NT2/D1 (cell line): ENCODE data around the gene RERGL.

Experiments
- SUZ12 ChIP-seq: IDR thresholded peaks from 2 replicates; pipeline ENCODE4 v1.6.1; 2011; ENCODE audit not compliant: insufficient read length, insufficient read depth; ENCODE audit errors: extremely low read depth
- YY1 ChIP-seq: IDR thresholded peaks from 2 replicates; pipeline ENCODE4 v1.6.1; 2011; ENCODE audit not compliant: insufficient read length, insufficient read depth
- ZNF274 ChIP-seq: IDR thresholded peaks from 2 replicates; pipeline ENCODE4 v1.6.1; 2011; ENCODE audit warnings: mild to moderate bottlenecking, low read depth, low read length

DNA sequence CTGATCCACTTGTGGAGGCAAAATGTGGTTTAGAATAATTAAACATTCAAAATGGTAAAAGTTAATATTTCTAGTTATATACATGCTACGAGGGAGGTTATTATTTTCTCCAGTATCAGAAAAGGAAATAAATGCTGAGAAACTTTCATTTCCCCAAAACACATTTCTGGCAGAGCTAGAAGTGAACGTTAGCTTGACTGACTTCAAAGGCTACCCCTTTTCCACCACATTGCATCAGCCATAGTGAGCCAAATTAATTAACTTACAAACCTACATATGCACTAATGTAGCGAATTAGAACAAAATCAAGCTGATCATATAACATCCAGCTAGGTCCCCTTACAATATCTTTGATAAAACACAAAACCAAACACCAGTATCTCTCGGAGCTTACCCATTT is 49.3 kb upstream of the RERGL start:
- TF ChIP-seq YY1 = no peak
- no peak for TF ChIP-seq ZNF274
- no peak for TF ChIP-seq SUZ12
